Lung (tissue), 12 donors: Measurements from ENCODE around the gene SDF4. TPM values are rescaled to one million over a fixed set of nuclear protein-coding genes. Genes with fewer than 3 reads are reported as not detected.

Source experiments
- ATAC-seq: fragments of 200-7000 bp; cut with Tn5 transposase; one replicate; pipeline ENCODE4 v1.9.1; 2020; ENCODE audit warnings: moderate number of reproducible peaks; ENCODE audit not compliant: insufficient read depth, low FRiP score
- DNase-seq, 3 donors: peaks; one replicate each; pipeline ENCODE4 v3.0.0-alpha.2; 2013 to 2017
- H3K27ac ChIP-seq, 2 donors: one replicate each; pipeline ENCODE4 v1.5.1; 2013; ENCODE audit warnings: mild to moderate bottlenecking in 2 of 2, moderate library complexity in 2 of 2, control low read depth in 1 of 2, inconsistent platforms in 1 of 2, low read depth in 1 of 2, low read length in 1 of 2
- H3K27me3 ChIP-seq, 3 donors: one replicate each; pipeline ENCODE4 v1.5.1; 2013; ENCODE audit warnings: low read length in 2 of 3; ENCODE audit not compliant: control insufficient read depth in 3 of 3, insufficient read depth in 3 of 3
- H3K36me3 ChIP-seq, 4 donors: one replicate each; pipeline ENCODE4 v1.5.1; 2013; ENCODE audit warnings: low read length in 4 of 4, mild to moderate bottlenecking in 1 of 4, moderate library complexity in 1 of 4; ENCODE audit not compliant: control insufficient read depth in 4 of 4, insufficient read depth in 4 of 4
- H3K4me1 ChIP-seq, 5 donors: one replicate each; pipeline ENCODE4 v1.5.1; 2013; ENCODE audit warnings: low read length in 5 of 5, mild to moderate bottlenecking in 2 of 5, moderate library complexity in 1 of 5; ENCODE audit not compliant: control insufficient read depth in 5 of 5, insufficient read depth in 5 of 5
- H3K4me3 ChIP-seq: one replicate; pipeline ENCODE4 v1.5.1; 2013; ENCODE audit warnings: mild to moderate bottlenecking, control low read depth, moderate library complexity
- H3K9ac ChIP-seq, 2 donors: one replicate each; pipeline ENCODE4 v1.5.1; 2013; ENCODE audit warnings: low read length in 2 of 2, control low read depth in 1 of 2; ENCODE audit not compliant: insufficient read depth in 1 of 2
- H3K9me3 ChIP-seq, 4 donors: one replicate each; pipeline ENCODE4 v1.5.1; 2013; ENCODE audit warnings: low read length in 3 of 4, mild to moderate bottlenecking in 1 of 4, moderate library complexity in 1 of 4; ENCODE audit not compliant: control insufficient read depth in 4 of 4, insufficient read depth in 3 of 4
- WGBS, 2 donors: extraction: QIAGEN DNeasy Blood & Tissue Kit; methylation state at CpG; one replicate each; pipeline ENCODE4 v1.1.7; 2013; 5-methylcytosine and 5-hydroxymethylcytosine counted together
- polyA plus RNA-seq, 2 donors: library from polyadenylated mRNA; stranded (reverse); fragments of 200-250 nt; gene quantifications; one replicate each; pipeline ENCODE4 v1.2.1, GENCODE V29; 2013
- total RNA-seq, 2 donors: library from RNA; depleted of rRNA in 1 of 2; stranded (reverse); fragments of >200 nt in 1 of 2; gene quantifications; one replicate each; pipeline ENCODE4 v1.2.1, GENCODE V29; 2014 to 2021
- TF ChIP-seq, protein P1 (sequence below): IDR thresholded peaks from 2 replicates; pipeline ENCODE4 v1.5.1; 2012; ENCODE audit warnings: mild to moderate bottlenecking; ENCODE audit errors: control extremely low read depth, extremely low read depth
- donor health status: control.
- donor health status: control.
- donor health status: Bipolar disorder and iron deficiency.
- donor health status: healthy.
- donor health status: DM: yes; HTN: yes; CAD: no.

SDF4 gene
- total and polyA plus RNA-seq, 4 donors: 65.7 to 189 (median 143) TPM

DNA sequence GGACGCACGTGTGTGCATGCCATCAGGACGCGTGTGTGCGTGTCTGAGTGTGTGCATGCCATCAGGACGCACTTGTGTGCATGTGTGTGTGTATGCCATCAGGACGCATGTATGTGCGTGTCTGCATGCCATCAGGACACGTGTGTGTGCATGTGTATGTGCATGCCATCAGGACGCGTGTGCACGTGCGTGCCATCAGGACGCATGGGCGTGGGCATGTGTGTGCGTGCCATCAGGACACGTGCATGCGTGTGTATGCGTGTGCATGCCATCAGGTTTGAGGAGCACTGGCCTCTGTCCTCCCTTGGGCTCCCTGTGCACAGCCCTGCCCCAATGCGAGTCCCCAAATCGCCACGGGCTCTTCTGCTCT lies 27.3 kb upstream of the SDF4 start:
- DNase-seq (no peak), ATAC-seq (no peak)
- peaks cover 0 to 5% (median 0%) of the 10 kb centered on the region in 4 donors for H3K9me3 ChIP-seq
- H3K27ac ChIP-seq: no peak overlapping the region
- peaks cover 0 to 10% (median 0%) of the 10 kb centered on the region in 5 donors for H3K4me1 ChIP-seq
- TF ChIP-seq, protein P1, sequence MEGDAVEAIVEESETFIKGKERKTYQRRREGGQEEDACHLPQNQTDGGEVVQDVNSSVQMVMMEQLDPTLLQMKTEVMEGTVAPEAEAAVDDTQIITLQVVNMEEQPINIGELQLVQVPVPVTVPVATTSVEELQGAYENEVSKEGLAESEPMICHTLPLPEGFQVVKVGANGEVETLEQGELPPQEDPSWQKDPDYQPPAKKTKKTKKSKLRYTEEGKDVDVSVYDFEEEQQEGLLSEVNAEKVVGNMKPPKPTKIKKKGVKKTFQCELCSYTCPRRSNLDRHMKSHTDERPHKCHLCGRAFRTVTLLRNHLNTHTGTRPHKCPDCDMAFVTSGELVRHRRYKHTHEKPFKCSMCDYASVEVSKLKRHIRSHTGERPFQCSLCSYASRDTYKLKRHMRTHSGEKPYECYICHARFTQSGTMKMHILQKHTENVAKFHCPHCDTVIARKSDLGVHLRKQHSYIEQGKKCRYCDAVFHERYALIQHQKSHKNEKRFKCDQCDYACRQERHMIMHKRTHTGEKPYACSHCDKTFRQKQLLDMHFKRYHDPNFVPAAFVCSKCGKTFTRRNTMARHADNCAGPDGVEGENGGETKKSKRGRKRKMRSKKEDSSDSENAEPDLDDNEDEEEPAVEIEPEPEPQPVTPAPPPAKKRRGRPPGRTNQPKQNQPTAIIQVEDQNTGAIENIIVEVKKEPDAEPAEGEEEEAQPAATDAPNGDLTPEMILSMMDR: no peak
- no peaks in the 10 kb centered on the region for H3K27me3 ChIP-seq
- H3K36me3 ChIP-seq: peaks cover 8 to 64% (median 16%) of the 10 kb centered on the region in 4 donors
- H3K9ac ChIP-seq: no peak overlapping the region
- WGBS, 2 donors: 96 to 97% methylated on average over 22 of the region's 22 CpGs
- no peak overlapping the region for H3K4me3 ChIP-seq

DNA sequence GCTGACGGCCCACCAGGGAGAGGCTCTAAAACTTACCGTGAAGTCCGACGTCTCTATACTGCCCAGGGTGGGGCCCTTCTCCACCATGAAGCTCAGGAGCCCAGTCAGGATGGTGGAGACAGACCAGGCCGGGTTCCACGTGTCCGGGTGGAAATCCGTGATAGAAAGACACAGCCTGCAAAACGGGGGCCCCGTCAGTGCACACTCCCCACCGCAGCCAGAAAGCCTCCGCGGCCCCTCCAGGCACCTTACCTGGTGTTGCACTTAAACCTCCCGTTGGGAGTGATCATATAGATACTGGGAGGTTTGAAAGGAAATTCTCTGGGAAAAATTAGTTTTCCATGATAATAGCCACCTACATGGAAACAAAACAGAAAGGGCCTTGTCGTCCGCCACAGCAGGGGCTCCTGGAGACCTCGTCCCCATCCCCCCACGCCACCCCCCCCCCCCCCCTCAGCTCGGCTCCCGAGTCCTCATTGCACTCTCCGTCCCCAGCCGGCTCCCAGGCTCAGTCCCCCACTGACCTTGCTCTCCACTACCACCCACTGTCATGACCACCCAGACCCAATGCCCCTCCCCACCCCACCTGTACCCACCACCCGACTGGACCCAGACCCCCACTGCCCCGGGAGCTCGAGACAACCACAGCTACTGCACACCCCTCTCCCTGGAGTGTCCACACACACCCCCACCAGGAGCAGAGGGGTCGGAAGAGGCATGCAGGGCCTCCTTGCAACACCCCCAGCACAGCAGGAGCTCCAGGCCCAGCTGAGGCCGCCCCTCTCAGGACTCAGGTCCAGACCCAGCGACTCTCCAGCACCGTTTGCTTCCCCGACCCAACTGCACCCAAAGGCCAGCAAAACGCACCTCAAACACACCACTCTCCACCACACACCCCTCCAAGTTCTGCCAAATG lies 25.4 kb upstream of the SDF4 start:
- H3K36me3 ChIP-seq: peaks cover 8 to 64% (median 12%) of the 10 kb centered on the region in 4 donors
- H3K9ac ChIP-seq: no peak overlapping the region
- TF ChIP-seq, protein P1: no peak
- H3K4me3 ChIP-seq: no peak overlapping the region
- H3K4me1 ChIP-seq: peaks cover 0 to 10% (median 0%) of the 10 kb centered on the region in 5 donors
- no peak overlapping the region for H3K27ac ChIP-seq
- ATAC-seq: no peak
- H3K27me3 ChIP-seq: no peaks in the 10 kb centered on the region
- 96 to 97% methylated on average over 31 of the region's 31 CpGs for WGBS, 2 donors
- DNase-seq: no peak
- peaks cover 0 to 5% (median 0%) of the 10 kb centered on the region in 4 donors for H3K9me3 ChIP-seq

DNA sequence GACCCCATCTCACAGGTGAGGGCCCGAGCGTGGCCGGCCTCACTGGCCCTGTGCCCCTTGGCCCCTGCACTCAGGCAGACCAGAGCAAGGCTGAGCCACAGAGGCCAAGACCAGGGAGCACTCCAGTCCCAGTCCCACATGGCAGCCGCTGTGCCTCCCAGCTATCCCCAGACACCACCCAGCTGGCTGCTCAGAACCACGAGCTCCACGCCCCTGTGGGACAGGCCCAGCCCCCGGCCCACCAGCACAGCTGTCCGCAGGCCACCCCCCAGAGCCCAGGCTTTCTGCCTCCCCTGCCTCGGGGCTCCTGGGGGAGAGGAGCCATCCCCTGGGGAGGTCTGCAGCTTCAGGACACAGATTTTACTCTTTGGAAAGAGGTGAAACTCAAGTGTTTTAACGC lies 23.8 kb upstream of the SDF4 start:
- DNase-seq (no peak), ATAC-seq (no peak)
- Histone ChIP-seq H3K4me1 (peaks cover 0 to 5% (median 0%) of the 10 kb centered on the region in 5 donors), H3K9me3 (peaks cover 0 to 5% (median 0%) of the 10 kb centered on the region in 4 donors), H3K9ac (no peak overlapping the region), H3K36me3 (peaks cover 5 to 57% (median 11%) of the 10 kb centered on the region in 4 donors), H3K4me3 (no peak overlapping the region), H3K27me3 (no peaks in the 10 kb centered on the region), H3K27ac (no peak overlapping the region)
- TF ChIP-seq, protein P1: no peak
- WGBS, 2 donors: 96% methylated on average over 10 of the region's 10 CpGs
